ENCODE results near the gene CFAP410.
"Not testable (repeated sequence)": the region's sequence is repeated elsewhere in the genome, so short reads cannot be mapped to it uniquely, and the experiment has no call there.

The CFAP410 gene

DNA sequence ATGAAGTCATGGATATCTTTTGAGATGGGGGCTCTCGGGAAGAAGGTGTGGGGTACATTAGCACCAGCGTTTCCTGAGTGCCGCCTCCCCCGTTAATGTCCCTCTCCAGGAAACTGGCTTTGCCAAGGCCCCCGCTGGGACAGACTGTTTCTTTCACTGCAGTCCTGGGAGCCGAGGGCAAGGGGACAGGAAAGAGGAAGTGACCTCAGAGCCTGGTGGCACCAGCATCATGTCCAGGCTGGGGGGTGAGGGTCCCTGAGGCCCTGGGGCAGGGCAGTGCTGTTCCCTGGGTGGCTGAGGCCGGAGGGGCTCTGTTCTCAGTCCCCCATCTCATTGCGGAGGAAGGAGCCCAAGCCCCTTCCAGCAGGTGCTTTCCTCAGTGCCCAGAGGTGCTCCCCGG, 33.5 kb downstream of the CFAP410 start:
- TF ChIP-seq POLR2AphosphoS5 (IDR thresholded peaks at IDR 0.05; ENCODE audit: low read depth, low read length), result no peak
- no peak for TF ChIP-seq TAF1 (IDR thresholded peaks at IDR 0.05; ENCODE audit: borderline replicate concordance, low read depth, low read length)
- no peak for TF ChIP-seq POLR2A (IDR thresholded peaks at IDR 0.05; ENCODE audit: low read depth, low read length)
- DNase-seq (ENCODE audit: insufficient read length), result no peak
- FAIRE-seq, result no peak

DNA sequence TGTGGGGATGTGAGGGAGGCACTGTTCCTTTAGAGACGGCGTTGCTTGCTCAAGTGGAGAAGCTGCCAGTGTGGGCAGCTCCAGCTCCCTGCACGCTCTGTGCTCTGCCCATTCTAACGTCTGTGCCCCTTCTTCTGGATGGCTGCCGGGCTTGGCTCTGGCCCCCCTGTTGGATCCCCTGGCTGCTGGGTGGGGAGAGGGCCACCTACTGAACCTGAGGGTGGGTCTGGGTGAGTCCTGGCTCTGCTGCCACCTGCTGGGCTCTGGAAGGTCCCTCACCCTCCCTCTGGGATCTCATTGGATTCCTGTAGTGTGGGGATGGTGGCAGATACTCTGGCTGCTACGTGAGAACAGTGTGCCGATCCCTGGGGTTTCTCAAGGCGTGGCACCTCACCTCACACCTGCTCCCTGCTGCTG, 34.3 kb downstream of the CFAP410 start:
- TF ChIP-seq POLR2A (IDR thresholded peaks at IDR 0.05; ENCODE audit: low read depth, low read length) (no peak), TAF1 (IDR thresholded peaks at IDR 0.05; ENCODE audit: borderline replicate concordance, low read depth, low read length) (no peak), POLR2AphosphoS5 (IDR thresholded peaks at IDR 0.05; ENCODE audit: low read depth, low read length) (no peak)
- FAIRE-seq, result no peak
- DNase-seq (ENCODE audit: insufficient read length), result no peak

DNA sequence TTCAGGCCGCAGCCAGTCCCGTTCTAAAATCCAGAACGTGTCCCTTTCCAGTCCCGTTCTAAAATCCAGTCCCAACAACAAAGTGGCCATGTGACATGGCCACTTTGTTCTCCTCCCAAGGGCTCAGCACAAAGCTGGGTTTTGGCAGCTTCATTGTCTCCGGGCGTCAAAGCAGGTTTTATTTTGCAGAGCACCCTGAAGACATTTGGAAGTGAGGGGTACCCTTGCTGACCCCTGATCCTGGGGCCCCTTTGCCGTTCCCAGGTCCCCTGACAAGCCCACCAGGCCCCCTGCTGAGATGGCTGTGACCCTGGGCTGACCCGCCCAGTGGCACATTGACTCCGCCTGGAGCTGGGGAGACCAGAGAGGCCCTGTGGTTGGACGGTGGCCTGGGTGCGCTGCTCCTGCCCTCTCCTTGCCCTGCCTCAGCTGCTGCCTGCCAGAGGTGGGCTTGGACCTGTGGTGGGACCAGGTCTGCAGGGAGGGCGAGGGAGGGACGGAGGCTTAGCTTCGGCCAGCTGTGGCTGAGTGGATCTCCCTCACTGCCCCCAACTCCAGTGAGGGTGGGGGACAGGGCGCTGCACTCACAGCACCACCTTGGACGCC, 35.1 kb downstream of the CFAP410 start:
- TF ChIP-seq POLR2A (IDR thresholded peaks at IDR 0.05; ENCODE audit: low read depth, low read length), result no peak
- no peak for TF ChIP-seq POLR2AphosphoS5 (IDR thresholded peaks at IDR 0.05; ENCODE audit: low read depth, low read length)
- TF ChIP-seq TAF1 (IDR thresholded peaks at IDR 0.05; ENCODE audit: borderline replicate concordance, low read depth, low read length), result no peak
- DNase-seq (ENCODE audit: insufficient read length), result no peak
- no peak for FAIRE-seq

DNA sequence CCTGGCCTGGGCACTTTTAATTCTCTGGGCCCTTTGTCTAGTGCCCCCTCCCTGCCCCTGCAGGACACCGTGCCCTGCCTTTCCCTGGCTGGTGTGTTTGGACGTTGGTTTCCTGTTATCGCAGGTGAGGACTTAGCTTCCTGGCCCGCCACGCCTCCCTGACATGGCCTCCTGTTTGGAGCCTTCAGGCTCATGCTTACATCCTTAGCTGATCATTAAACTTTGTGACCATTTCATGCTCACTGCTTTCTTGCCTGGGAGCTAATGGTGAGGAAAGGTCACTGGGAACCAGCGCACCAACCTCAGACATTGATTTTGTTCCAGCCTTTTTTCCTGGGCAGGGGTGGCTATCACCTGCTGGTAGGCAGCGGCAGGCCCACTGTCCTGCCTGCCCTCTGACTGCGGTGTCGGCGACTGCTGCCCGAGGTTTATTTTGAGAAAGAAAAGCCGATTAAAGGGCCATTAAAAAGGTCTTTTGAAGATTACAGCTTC, 35.7 kb downstream of the CFAP410 start:
- DNase-seq (ENCODE audit: insufficient read length) (no peak), FAIRE-seq (no peak)

DNA sequence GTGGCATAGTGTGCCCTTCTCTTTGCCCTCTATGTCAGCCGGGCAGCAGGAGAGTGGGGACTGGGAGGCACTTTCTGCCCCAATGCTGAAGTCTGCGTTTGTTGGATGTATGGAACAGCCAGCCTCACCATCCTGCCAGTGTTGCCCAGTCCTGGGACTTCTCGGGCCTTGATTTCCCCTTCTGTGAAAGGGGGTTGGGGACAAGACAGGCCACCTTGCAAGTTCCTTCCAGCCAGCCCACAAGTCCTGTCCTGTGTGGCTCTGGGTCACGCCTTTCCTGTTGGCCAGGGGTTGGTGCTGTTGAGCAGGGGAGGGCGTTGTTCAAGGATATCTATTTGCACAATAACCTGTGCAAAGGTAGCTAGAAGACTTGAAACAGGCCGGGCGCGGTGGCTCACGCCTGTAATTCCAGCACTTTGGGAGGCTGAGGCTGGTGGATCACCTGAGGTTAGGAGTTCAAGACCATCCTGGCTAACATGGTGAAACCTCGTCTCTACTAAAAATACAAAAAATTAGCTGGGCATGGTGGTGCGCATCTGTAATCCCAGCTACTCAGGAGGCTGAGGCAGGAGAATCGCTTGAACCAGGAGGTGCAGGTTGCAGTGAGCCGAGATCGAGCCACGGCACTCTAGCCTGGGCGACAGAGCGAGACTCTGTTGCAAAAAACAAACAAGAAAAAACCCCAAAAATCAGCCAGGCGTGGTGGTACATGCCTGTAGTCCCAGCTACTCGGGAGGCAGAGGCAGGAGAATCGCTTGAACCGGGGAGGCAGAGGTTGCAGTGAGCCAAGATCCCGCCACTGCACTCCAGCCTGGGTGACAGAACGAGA, 36.4 kb downstream of the CFAP410 start:
- FAIRE-seq; DNase-seq (ENCODE audit: insufficient read length): not testable (repeated sequence)

More for the DNA sequence above, 35.7 kb downstream of the CFAP410 start:
- TF ChIP-seq TAF1 (IDR thresholded peaks at IDR 0.05; ENCODE audit: borderline replicate concordance, low read depth, low read length), result no peak
- TF ChIP-seq POLR2A (IDR thresholded peaks at IDR 0.05; ENCODE audit: low read depth, low read length), result no peak
- no peak for TF ChIP-seq POLR2AphosphoS5 (IDR thresholded peaks at IDR 0.05; ENCODE audit: low read depth, low read length)

DNA sequence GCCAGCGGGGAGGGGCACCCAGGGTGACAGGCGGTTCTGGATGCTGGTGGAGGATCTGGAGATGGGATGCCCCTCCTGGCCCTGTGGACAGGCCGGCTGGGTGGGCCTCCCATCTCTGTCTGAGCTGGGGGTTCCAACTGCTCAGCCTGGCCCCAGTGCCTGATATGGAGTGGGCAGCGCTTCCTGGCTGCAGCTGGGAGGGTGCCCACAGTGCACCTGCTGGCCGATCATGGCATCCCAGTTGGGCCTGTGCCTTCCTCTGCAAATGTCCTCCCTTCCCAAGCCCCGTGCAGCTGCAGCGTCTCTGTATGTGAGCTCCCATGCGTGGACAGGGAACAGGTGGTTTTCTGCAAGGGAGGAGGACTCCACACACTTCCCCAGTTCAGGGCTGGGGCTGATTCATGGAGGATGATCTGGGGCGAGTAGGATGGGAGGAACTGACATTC, 37.2 kb downstream of the CFAP410 start:
- no peak for TF ChIP-seq POLR2AphosphoS5 (IDR thresholded peaks at IDR 0.05; ENCODE audit: low read depth, low read length)
- no peak for TF ChIP-seq POLR2A (IDR thresholded peaks at IDR 0.05; ENCODE audit: low read depth, low read length)
- TF ChIP-seq TAF1 (IDR thresholded peaks at IDR 0.05; ENCODE audit: borderline replicate concordance, low read depth, low read length), result no peak
- FAIRE-seq (no peak), DNase-seq (ENCODE audit: insufficient read length) (no peak)

DNA sequence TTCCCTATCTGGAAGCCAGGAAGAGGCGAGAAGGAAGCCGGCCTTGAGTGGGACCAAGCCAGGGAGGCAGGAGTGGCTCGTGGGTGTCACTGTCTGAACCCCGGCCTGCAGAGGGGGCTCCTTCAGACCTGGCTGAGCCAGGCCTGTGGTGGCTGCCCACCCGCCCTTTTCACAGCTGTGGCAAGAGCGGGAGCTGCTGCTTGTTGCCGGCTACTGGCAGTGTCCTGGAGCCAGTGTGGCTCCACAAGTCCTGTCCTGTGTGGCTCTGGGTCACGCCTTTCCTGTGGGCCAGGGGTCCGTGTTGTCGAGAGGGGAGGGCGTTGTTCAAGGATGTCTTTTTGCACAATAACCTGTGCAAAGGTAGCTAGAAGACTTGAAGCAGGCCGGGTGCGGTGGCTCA, 38.0 kb downstream of the CFAP410 start:
- TF ChIP-seq POLR2AphosphoS5 (IDR thresholded peaks at IDR 0.05; ENCODE audit: low read depth, low read length) (no peak), POLR2A (IDR thresholded peaks at IDR 0.05; ENCODE audit: low read depth, low read length) (no peak), TAF1 (IDR thresholded peaks at IDR 0.05; ENCODE audit: borderline replicate concordance, low read depth, low read length) (no peak)
- DNase-seq (ENCODE audit: insufficient read length), result no peak
- no peak for FAIRE-seq

DNA sequence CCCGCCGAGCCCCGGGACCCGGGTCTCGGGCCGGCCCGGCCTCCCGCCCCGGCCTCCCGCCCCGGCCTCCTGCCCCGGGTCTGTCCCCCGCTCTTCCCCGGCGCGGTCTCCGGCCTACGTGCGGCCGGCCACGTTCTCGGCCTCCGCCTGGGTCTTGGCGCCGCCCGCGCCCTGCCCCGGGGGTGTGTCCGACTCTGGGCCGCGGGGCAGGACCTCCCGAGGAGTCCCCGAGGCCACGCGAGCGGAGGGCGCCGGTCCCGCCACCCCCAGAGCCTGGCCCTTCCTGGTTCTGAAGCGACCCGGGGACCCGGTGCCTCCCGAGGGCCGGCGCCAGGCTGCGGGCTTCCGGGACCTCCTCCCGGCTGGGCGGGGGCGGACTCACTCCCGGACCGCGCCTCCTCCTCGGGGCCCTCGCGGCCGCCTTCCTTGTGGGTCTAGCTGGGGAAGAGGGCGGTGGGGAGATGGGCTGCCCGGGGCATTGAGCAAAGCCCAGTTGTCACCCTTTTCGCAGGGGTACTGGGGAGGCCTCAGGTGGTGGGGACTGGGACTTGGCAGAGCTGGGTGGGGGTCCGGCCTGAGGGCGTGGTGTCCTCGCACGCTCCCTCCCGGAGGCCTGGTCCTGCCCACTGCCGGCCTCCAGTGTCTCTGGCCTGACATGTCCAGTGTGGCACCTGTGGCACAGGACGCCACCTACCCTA, 38.8 kb downstream of the CFAP410 start:
- DNase-seq (ENCODE audit: insufficient read length), result peak; percentile 90
- FAIRE-seq, result no peak
- TF ChIP-seq POLR2AphosphoS5 (IDR thresholded peaks at IDR 0.05; ENCODE audit: low read depth, low read length), result no peak
- no peak; the same call in 1 of the 2 replicates for TF ChIP-seq POLR2A (IDR thresholded peaks at IDR 0.05; ENCODE audit: low read depth, low read length)
- no peak for TF ChIP-seq TAF1 (IDR thresholded peaks at IDR 0.05; ENCODE audit: borderline replicate concordance, low read depth, low read length)

DNA sequence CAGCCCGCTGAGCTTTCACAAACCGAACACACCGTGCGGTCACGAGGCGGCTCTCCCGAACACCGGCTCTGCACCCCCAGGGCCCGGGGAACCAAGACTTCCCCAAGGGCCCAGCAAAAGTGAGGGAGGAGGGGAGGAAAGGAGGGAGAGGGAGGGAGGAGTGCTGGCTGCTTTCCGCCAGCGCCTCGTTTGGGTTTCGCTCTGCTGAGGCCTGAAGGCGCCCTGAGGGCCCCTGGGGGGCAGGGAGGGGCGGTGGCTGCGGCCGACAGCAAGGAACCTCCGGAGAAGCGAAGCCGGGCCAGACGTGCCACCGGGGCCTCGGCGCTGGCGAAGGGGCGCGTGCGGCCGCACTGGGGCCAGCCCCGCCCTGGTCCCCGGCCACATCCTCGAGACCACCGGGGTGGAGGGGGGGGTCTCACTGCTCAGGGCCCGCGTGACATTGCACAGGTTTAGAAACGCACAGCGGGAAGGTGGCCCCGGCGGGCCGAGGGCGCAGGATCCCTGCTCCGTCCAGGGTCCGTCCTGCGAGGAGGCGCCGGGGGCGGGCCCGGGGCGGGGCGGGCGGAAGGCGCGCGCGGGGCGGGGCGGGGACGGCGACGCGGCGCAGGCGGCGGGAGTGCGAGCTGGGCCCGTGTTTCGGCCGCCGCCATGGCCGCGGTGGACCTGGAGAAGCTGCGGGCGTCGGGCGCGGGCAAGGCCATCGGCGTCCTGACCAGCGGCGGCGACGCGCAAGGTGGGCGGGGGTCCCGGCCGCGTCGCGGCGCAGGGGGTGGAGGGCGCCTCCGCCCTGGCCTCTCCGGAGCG, 39.5 kb downstream of the CFAP410 start, which contains the start of gene PFKL:
PFKL (plus strand) TSS at position 596 of the 804 bp plus-strand sequence; CDS start at position 649, 53 bp downstream.
- TF ChIP-seq TAF1 (IDR thresholded peaks at IDR 0.05; ENCODE audit: borderline replicate concordance, low read depth, low read length), result peak; percentile 45; the same call in 1 of the 2 replicates
- no peak for TF ChIP-seq POLR2AphosphoS5 (IDR thresholded peaks at IDR 0.05; ENCODE audit: low read depth, low read length)
- peak; percentile 48; the same call in 1 of the 2 replicates for TF ChIP-seq POLR2A (IDR thresholded peaks at IDR 0.05; ENCODE audit: low read depth, low read length)
- DNase-seq (ENCODE audit: insufficient read length) (peak; percentile 94), FAIRE-seq (no peak)

DNA sequence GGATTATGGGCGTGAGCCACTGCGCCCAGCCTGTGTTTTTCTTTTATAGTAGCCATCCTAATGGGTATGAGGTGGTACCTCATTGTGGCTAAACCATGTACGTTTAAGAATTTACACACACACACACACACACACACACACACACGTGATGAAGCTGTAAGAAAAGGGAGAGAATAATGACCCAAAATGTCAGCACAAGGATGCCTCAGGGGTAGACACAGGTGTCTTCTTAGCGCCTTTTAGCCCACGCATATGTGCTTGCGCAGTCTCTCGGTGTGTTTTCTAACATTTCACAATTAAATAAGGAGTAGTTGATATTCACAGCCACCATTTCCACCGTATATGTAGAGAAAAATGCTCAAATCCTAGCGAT, 40.1 kb downstream of the CFAP410 start:
- DNase-seq (ENCODE audit: insufficient read length) (no peak), FAIRE-seq (peak; percentile 84)
- no peak for TF ChIP-seq POLR2A (IDR thresholded peaks at IDR 0.05; ENCODE audit: low read depth, low read length)

DNA sequence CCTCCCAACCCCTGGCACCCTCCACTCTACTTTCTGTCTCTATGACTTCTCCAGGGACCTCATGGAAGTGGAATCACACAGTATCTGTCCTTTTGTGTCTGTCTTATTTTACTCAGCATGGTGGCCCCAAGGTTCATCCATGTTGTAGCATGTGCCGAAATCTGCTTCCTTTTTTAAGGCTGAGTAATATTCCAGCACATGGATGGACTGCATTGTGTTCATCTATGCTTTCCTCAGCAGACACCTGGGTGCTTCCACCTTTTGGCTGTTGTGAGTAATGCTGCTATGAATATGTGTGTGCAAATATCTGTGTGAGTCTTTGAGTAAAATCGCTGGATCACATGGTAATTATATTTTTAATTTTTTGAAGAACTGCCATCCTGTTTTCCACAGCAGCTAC, 40.9 kb downstream of the CFAP410 start:
- no peak for FAIRE-seq
- TF ChIP-seq POLR2AphosphoS5 (IDR thresholded peaks at IDR 0.05; ENCODE audit: low read depth, low read length) (no peak), TAF1 (IDR thresholded peaks at IDR 0.05; ENCODE audit: borderline replicate concordance, low read depth, low read length) (no peak), POLR2A (IDR thresholded peaks at IDR 0.05; ENCODE audit: low read depth, low read length) (no peak)

More for the DNA sequence above, 40.9 kb downstream of the CFAP410 start:
- DNase-seq (ENCODE audit: insufficient read length), result no peak
